Ecto neural progenitor cell (in vitro differentiated cells): Measurements from ENCODE around the gene SLC31A1.
"Not testable (repeated sequence)": the region's sequence is repeated elsewhere in the genome, so short reads cannot be mapped to it uniquely, and the experiment has no call there.

Experiments
- DNase-seq: peaks from one replicate; pipeline ENCODE4 v3.0.0-alpha.2; 2018; ENCODE audit warnings: low spot score

SLC31A1 gene

GRCh38 chr9:113220467-113221002 lies 809 bp upstream of the SLC31A1 start:
- DNase-seq, result no peak

- DNase-seq, result no peak
Observed at GRCh38 chr9:113221800-113222481, 597 bp downstream of the SLC31A1 start.

GRCh38 chr9:113222482-113222841 lies 1.1 kb downstream of the SLC31A1 start:
- no peak for DNase-seq

GRCh38 chr9:113223963-113224362 lies 2.6 kb downstream of the SLC31A1 start:
- no peak for DNase-seq

- no peak for DNase-seq
Observed at GRCh38 chr9:113227436-113227835, 6.1 kb downstream of the SLC31A1 start.

GRCh38 chr9:113228130-113228665 lies 6.9 kb downstream of the SLC31A1 start:
- DNase-seq, result no peak

- DNase-seq, result no peak
Observed at GRCh38 chr9:113231701-113232100, 10.4 kb downstream of the SLC31A1 start.

- not testable (repeated sequence) for DNase-seq
Observed at GRCh38 chr9:113235701-113236255, 14.4 kb downstream of the SLC31A1 start.

- no peak for DNase-seq
Observed at GRCh38 chr9:113237026-113237425, 15.7 kb downstream of the SLC31A1 start.

- no peak for DNase-seq
Observed at GRCh38 chr9:113238202-113238858, 17.0 kb downstream of the SLC31A1 start.

- no peak for DNase-seq
Observed at GRCh38 chr9:113238859-113239232, 17.5 kb downstream of the SLC31A1 start.

GRCh38 chr9:113241161-113241560 lies 19.8 kb downstream of the SLC31A1 start:
- no peak for DNase-seq

GRCh38 chr9:113244556-113244955 lies 23.2 kb downstream of the SLC31A1 start:
- no peak for DNase-seq

- no peak for DNase-seq
Observed at GRCh38 chr9:113245894-113246293, 24.6 kb downstream of the SLC31A1 start.

- no peak for DNase-seq
Observed at GRCh38 chr9:113246928-113247327, 25.6 kb downstream of the SLC31A1 start.

- no peak for DNase-seq
Observed at GRCh38 chr9:113247640-113248039, 26.3 kb downstream of the SLC31A1 start.

- not testable (repeated sequence) for DNase-seq
Observed at GRCh38 chr9:113249661-113250060, 28.3 kb downstream of the SLC31A1 start.

- DNase-seq, result no peak
Observed at GRCh38 chr9:113250807-113251206, 29.5 kb downstream of the SLC31A1 start.

GRCh38 chr9:113254991-113255390 lies 33.6 kb downstream of the SLC31A1 start:
- DNase-seq, result no peak

- no peak for DNase-seq
Observed at GRCh38 chr9:113255438-113255837, 34.1 kb downstream of the SLC31A1 start.

GRCh38 chr9:113257863-113258262 lies 36.5 kb downstream of the SLC31A1 start:
- no peak for DNase-seq

- DNase-seq, result no peak
Observed at GRCh38 chr9:113258282-113258681, 36.9 kb downstream of the SLC31A1 start.
